ENCODE results near the gene TBXAS1. TPM values are rescaled to one million over a fixed set of nuclear protein-coding genes. Genes with fewer than 3 reads are reported as not detected.

Gene TBXAS1
- polyA plus RNA-seq, 1 donor from 2014 or later, result 0.93 TPM

GRCh38 chr7:140033036-140033435, 204.0 kb downstream of the TBXAS1 start:
- Histone ChIP-seq H3K27ac (ENCODE audit: low read length) (no peak overlapping the region), H3K4me3 (ENCODE audit: low read length) (no peak overlapping the region), H3K36me3 (ENCODE audit: insufficient read depth, low read length) (no peaks in the 10 kb centered on the region), H3K79me2 (replicated peaks; ENCODE audit: insufficient read depth, low read length) (no peaks in the 10 kb centered on the region), H2AFZ (ENCODE audit: low read depth, low read length) (no peak overlapping the region), H3F3A (ENCODE audit: insufficient read depth, low read length, poor library complexity, severe bottlenecking) (no peaks in the 10 kb centered on the region), H3K27me3 (ENCODE audit: insufficient read depth, low read depth, low read length) (peaks cover 8% of the 10 kb centered on the region), H3K9me3 (ENCODE audit: low read length) (no peaks in the 10 kb centered on the region), H3K9ac (ENCODE audit: low read length) (no peak overlapping the region), H4K20me1 (ENCODE audit: insufficient read depth) (no peaks in the 10 kb centered on the region), H3K9me2 (ENCODE audit: insufficient read depth, low read length) (no peaks in the 10 kb centered on the region), H3K4me2 (ENCODE audit: low read length) (no peak overlapping the region)
- no peak for TF ChIP-seq RAD21 (conservative IDR thresholded peaks at IDR 0.05)
- TF ChIP-seq EZH2 (IDR thresholded peaks at IDR 0.05; ENCODE audit: borderline replicate concordance, insufficient read depth, low read length, poor library complexity, severe bottlenecking), result no peak
- TF ChIP-seq CTCF (IDR thresholded peaks at IDR 0.05; ENCODE audit: poor library complexity, severe bottlenecking), result no peak
- TF ChIP-seq POLR2AphosphoS5 (IDR thresholded peaks at IDR 0.05), result no peak
- TF ChIP-seq SMC3 (conservative IDR thresholded peaks at IDR 0.05; ENCODE audit: poor library complexity), result no peak
- no peak for TF ChIP-seq TAF1 (IDR thresholded peaks at IDR 0.05; ENCODE audit: low read depth)
- TF ChIP-seq REST (IDR thresholded peaks at IDR 0.05; ENCODE audit: borderline replicate concordance), result no peak
- TF ChIP-seq MXI1 (conservative IDR thresholded peaks at IDR 0.05; ENCODE audit: poor library complexity, severe bottlenecking), result no peak
- no peak for TF ChIP-seq EP300 (conservative IDR thresholded peaks at IDR 0.05; ENCODE audit: poor library complexity, severe bottlenecking)

DNA sequence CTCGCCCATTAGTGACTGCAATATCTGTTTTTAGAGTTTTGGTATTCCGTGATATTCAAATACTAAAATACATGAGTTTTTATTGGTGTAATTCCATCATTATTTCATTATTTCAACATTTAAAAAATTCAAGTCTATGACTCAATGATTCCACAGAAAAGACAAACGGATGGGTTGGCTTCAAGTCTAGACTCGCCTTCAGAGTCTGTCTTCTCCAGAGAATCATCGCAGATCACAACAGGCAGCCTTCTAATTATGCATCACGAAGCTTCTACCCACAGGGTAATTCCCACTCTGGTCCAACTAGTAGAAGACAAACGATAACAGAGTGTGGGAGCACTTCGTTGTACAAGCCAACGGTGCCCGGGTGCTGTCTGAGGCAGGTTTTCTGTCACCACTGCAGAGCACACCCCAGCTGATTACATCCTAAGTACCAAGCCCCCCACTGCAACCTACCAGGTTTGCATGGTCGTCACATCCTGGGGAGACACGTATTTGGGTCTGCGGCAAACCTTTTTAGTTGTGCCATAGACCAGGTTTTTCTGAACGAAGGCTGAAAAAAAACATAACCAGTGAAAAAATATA, 204.8 kb downstream of the TBXAS1 start:
- H2AFZ ChIP-seq (ENCODE audit: low read depth, low read length), result no peak overlapping the region
- no peak overlapping the region for H3K27ac ChIP-seq (ENCODE audit: low read length)
- H3K9ac ChIP-seq (ENCODE audit: low read length), result no peak overlapping the region
- H3K27me3 ChIP-seq (ENCODE audit: insufficient read depth, low read depth, low read length), result peaks cover 8% of the 10 kb centered on the region
- H3K36me3 ChIP-seq (ENCODE audit: insufficient read depth, low read length), result no peaks in the 10 kb centered on the region
- H3K4me3 ChIP-seq (ENCODE audit: low read length), result no peak overlapping the region
- TF ChIP-seq MXI1 (conservative IDR thresholded peaks at IDR 0.05; ENCODE audit: poor library complexity, severe bottlenecking) (no peak), POLR2AphosphoS5 (IDR thresholded peaks at IDR 0.05) (no peak), SMC3 (conservative IDR thresholded peaks at IDR 0.05; ENCODE audit: poor library complexity) (no peak), CTCF (IDR thresholded peaks at IDR 0.05; ENCODE audit: poor library complexity, severe bottlenecking) (no peak), EP300 (conservative IDR thresholded peaks at IDR 0.05; ENCODE audit: poor library complexity, severe bottlenecking) (no peak)
- H3K4me2 ChIP-seq (ENCODE audit: low read length), result no peak overlapping the region
- no peaks in the 10 kb centered on the region for H3F3A ChIP-seq (ENCODE audit: insufficient read depth, low read length, poor library complexity, severe bottlenecking)
- H4K20me1 ChIP-seq (ENCODE audit: insufficient read depth), result no peaks in the 10 kb centered on the region
- H3K9me3 ChIP-seq (ENCODE audit: low read length), result no peaks in the 10 kb centered on the region
- H3K9me2 ChIP-seq (ENCODE audit: insufficient read depth, low read length), result no peaks in the 10 kb centered on the region
- no peaks in the 10 kb centered on the region for H3K79me2 ChIP-seq (replicated peaks; ENCODE audit: insufficient read depth, low read length)

Data from neural cell (in vitro differentiated cells).